NT2/D1 (cell line): ENCODE results near the gene NOX3.

Experiments
- DNase-seq: peaks from one replicate; pipeline ENCODE4 v3.0.0-alpha.2; 2011; ENCODE audit warnings: low read depth, low spot score
- H3K27me3 ChIP-seq: 2 replicates; pipeline ENCODE4 v1.6.0; 2011; ENCODE audit warnings: mild to moderate bottlenecking; ENCODE audit not compliant: insufficient read length, insufficient read depth
- H3K36me3 ChIP-seq: 2 replicates; pipeline ENCODE4 v1.6.1; 2011; ENCODE audit warnings: mild to moderate bottlenecking, low read length, mixed read lengths; ENCODE audit not compliant: insufficient read depth, insufficient read length
- H3K4me1 ChIP-seq: 2 replicates; pipeline ENCODE4 v1.5.1; 2011; ENCODE audit not compliant: insufficient read depth, insufficient read length
- H3K4me3 ChIP-seq: 2 replicates; pipeline ENCODE4 v1.5.1; 2011; ENCODE audit warnings: low read depth; ENCODE audit not compliant: insufficient read length
- H3K9ac ChIP-seq: 2 replicates; pipeline ENCODE4 v1.6.0; 2011; ENCODE audit warnings: low read depth; ENCODE audit not compliant: insufficient read length
- H3K9me3 ChIP-seq: 2 replicates; pipeline ENCODE4 v1.5.1; 2011; ENCODE audit warnings: mild to moderate bottlenecking, low read length; ENCODE audit not compliant: insufficient read depth
- SUZ12 ChIP-seq: IDR thresholded peaks from 2 replicates; pipeline ENCODE4 v1.6.1; 2011; ENCODE audit not compliant: insufficient read length, insufficient read depth; ENCODE audit errors: extremely low read depth
- YY1 ChIP-seq: IDR thresholded peaks from 2 replicates; pipeline ENCODE4 v1.6.1; 2011; ENCODE audit not compliant: insufficient read length, insufficient read depth
- ZNF274 ChIP-seq: IDR thresholded peaks from 2 replicates; pipeline ENCODE4 v1.6.1; 2011; ENCODE audit warnings: mild to moderate bottlenecking, low read depth, low read length

NOX3 gene

DNA sequence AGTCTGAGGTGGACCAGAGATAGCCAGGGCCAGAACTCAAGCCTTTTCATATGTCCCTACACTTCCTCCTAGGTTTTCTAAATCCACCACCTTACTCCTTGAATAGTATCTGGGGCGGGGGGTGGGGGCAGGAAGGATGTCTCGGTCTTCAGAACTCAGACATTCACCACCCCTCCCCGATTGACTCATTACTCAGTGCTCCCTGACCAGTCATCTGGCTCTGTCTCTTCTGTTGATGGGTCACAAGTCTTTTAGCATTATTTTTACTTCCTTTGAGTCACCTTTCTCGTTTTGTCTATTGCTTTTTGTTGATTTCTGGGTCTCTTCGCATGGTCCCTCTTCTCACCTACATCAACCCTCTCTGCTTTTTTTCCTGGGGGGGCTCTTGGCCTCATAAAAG is 23.3 kb downstream of the NOX3 start:
- no peak overlapping the region for H3K4me3 ChIP-seq
- no peaks in the 10 kb centered on the region for H3K9me3 ChIP-seq
- no peaks in the 10 kb centered on the region for H3K36me3 ChIP-seq
- no peak for DNase-seq
- H3K4me1 ChIP-seq, result no peaks in the 10 kb centered on the region
- TF ChIP-seq YY1 (no peak), ZNF274 (no peak), SUZ12 (no peak)
- H3K27me3 ChIP-seq, result no peaks in the 10 kb centered on the region
- no peak overlapping the region for H3K9ac ChIP-seq

- DNase-seq, result no peak
- no peaks in the 10 kb centered on the region for H3K4me1 ChIP-seq
- no peak overlapping the region for H3K9ac ChIP-seq
- no peak for TF ChIP-seq ZNF274
- no peak for TF ChIP-seq SUZ12
- no peak for TF ChIP-seq YY1
- H3K4me3 ChIP-seq, result no peak overlapping the region
- no peaks in the 10 kb centered on the region for H3K9me3 ChIP-seq
- no peaks in the 10 kb centered on the region for H3K27me3 ChIP-seq
- H3K36me3 ChIP-seq, result no peaks in the 10 kb centered on the region
These were observed 26.2 kb downstream of the NOX3 start for GRCh38 chr6:155429321-155429893.

GRCh38 chr6:155426408-155426945 is 29.2 kb downstream of the NOX3 start:
- Histone ChIP-seq H3K9me3 (no peaks in the 10 kb centered on the region), H3K9ac (no peak overlapping the region), H3K36me3 (no peaks in the 10 kb centered on the region), H3K4me1 (no peaks in the 10 kb centered on the region), H3K4me3 (no peak overlapping the region), H3K27me3 (no peaks in the 10 kb centered on the region)
- DNase-seq, result no peak
- no peak for TF ChIP-seq YY1
- TF ChIP-seq SUZ12, result no peak
- no peak for TF ChIP-seq ZNF274

GRCh38 chr6:155424181-155424580 is 31.5 kb downstream of the NOX3 start:
- Histone ChIP-seq H3K36me3 (no peaks in the 10 kb centered on the region), H3K4me1 (no peaks in the 10 kb centered on the region), H3K9ac (no peak overlapping the region), H3K9me3 (no peaks in the 10 kb centered on the region), H3K27me3 (no peaks in the 10 kb centered on the region), H3K4me3 (no peak overlapping the region)
- no peak for DNase-seq
- TF ChIP-seq ZNF274 (no peak), SUZ12 (no peak), YY1 (no peak)

GRCh38 chr6:155422635-155423034 is 33.0 kb downstream of the NOX3 start:
- Histone ChIP-seq H3K4me1 (no peaks in the 10 kb centered on the region), H3K4me3 (no peak overlapping the region), H3K36me3 (no peaks in the 10 kb centered on the region), H3K9me3 (no peaks in the 10 kb centered on the region), H3K27me3 (no peaks in the 10 kb centered on the region), H3K9ac (no peak overlapping the region)
- TF ChIP-seq SUZ12 (no peak), YY1 (no peak), ZNF274 (no peak)
- no peak for DNase-seq

- no peak overlapping the region for H3K9ac ChIP-seq
- no peaks in the 10 kb centered on the region for H3K27me3 ChIP-seq
- H3K4me1 ChIP-seq, result no peaks in the 10 kb centered on the region
- H3K4me3 ChIP-seq, result no peak overlapping the region
- H3K9me3 ChIP-seq, result no peaks in the 10 kb centered on the region
- H3K36me3 ChIP-seq, result no peaks in the 10 kb centered on the region
- TF ChIP-seq YY1 (no peak), ZNF274 (no peak), SUZ12 (no peak)
- no peak for DNase-seq
These were observed 35.1 kb downstream of the NOX3 start for GRCh38 chr6:155420492-155420891.

- no peaks in the 10 kb centered on the region for H3K27me3 ChIP-seq
- H3K9me3 ChIP-seq, result no peaks in the 10 kb centered on the region
- H3K4me1 ChIP-seq, result no peaks in the 10 kb centered on the region
- H3K9ac ChIP-seq, result no peak overlapping the region
- no peak for DNase-seq
- no peak for TF ChIP-seq SUZ12
- no peak for TF ChIP-seq ZNF274
- H3K4me3 ChIP-seq, result no peak overlapping the region
- no peaks in the 10 kb centered on the region for H3K36me3 ChIP-seq
These were observed 36.5 kb downstream of the NOX3 start for GRCh38 chr6:155419161-155419560.
